Stimulated activated naive CD4-positive, alpha-beta T cell (primary cell): ENCODE measurements around the gene OR56A5.
"Not testable (repeated sequence)": the region's sequence is repeated elsewhere in the genome, so short reads cannot be mapped to it uniquely, and the experiment has no call there.

Experiments
- DNase-seq, 6 experiments: peaks; one replicate each; lab custom pipeline; 2025; lab: John Stamatoyannopoulos, UW

The OR56A5 gene, protein sequence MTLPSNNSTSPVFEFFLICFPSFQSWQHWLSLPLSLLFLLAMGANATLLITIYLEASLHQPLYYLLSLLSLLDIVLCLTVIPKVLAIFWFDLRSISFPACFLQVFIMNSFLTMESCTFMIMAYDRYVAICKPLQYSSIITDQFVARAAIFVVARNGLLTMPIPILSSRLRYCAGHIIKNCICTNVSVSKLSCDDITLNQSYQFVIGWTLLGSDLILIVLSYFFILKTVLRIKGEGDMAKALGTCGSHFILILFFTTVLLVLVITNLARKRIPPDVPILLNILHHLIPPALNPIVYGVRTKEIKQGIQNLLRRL

DNA sequence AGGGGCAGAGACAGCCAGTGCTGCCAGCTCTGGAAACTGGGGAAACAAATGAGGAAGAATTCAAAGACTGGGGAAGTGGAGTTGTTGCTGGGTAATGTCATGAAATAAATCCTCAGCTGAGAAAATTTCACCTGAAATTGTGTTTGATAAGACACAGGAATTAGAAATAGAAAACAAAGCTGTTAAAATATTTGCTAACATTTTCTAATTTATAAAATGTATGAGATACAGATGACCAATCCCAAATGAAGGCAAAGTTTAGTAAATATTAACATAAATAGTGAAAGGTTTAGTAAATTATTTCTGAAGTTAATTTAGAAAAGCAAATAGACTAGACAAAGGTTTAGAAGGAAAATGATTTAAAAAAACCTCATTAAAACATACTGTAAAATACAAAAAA lies at the start of gene OR56A5:
Gene OR56A5 (minus strand): TSS at position 101 of the 400 bp plus-strand sequence. CDS start 0 bp downstream, at position 101.
- no peak for DNase-seq

GRCh38 chr11:6013042-6013441 lies 44.7 kb upstream of the OR56A5 start:
- DNase-seq, result no peak

GRCh38 chr11:6012035-6012668 lies 43.9 kb upstream of the OR56A5 start:
- DNase-seq, result no peak

DNA sequence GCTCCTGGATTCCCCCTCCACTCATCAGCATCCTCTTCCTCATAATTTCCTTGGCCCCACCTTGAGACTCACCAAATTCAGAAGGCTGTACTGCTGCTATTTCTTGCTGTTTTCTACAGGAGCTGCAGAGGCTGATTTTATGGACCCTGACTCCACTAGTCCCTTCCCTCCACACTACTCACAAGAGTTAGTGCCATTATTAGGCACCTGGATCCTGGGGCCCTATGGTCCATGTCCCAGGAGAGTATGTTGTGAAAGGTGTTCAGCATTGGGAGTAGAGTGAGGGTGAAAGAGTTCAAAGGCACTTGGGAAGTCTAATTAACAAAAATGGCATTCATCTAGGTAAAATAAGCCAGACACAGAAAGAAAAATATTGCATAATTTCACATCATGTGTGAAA lies 38.6 kb upstream of the OR56A5 start, which contains the start of gene OR56A4:
Gene OR56A4 (minus strand): TSS at position 101 of the 400 bp plus-strand sequence. CDS start 3,954 bp downstream, outside the sequence.
- no peak for DNase-seq

- DNase-seq, result no peak
Measured at GRCh38 chr11:6006395-6006794, 38.1 kb upstream of the OR56A5 start.

DNA sequence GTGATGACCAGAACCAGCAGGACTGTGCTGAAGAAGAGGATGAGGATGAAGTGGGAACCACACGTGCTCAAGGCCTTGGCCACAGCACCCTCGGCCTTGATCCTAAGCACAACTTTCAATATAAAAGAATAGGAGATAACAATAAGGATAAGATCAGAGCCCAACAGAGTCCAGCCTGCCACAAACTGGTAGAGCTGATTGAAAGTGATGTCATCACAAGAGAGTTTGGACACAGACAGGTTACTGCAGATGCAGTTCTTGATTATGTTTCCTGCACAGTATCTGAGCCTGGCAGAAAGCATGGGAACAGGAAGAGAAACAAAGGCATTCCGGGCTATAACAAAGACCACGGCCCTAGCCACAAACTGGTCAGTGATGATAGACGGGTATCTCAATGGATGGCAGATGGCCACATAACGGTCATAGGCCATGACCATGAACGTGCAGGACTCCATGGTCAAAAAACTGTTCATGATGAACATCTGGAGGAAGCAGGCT lies 34.0 kb upstream of the OR56A5 start:
- DNase-seq, result no peak

DNA sequence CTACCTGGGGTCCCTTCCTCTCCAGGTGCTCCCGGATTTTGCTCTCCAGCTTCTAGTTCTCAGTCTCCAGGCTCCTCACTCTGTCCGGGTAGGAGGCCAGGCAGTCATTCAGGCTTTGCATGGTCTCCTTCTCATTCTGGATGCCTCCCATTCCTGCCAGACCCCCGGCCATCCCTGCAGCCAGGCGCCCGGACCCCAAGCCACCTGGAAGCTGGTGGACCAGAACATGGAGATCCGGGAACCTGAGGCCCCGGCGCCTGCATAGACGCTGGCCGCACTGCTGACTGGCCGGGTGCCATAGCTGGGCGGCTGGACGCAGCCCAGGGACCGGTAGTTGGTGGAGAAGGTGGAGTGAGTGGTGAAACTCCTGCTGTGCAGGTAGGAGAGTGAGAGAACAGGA lies 26.5 kb upstream of the OR56A5 start:
- no peak for DNase-seq

- no peak for DNase-seq
Measured at GRCh38 chr11:5992604-5993251, 24.4 kb upstream of the OR56A5 start.

DNA sequence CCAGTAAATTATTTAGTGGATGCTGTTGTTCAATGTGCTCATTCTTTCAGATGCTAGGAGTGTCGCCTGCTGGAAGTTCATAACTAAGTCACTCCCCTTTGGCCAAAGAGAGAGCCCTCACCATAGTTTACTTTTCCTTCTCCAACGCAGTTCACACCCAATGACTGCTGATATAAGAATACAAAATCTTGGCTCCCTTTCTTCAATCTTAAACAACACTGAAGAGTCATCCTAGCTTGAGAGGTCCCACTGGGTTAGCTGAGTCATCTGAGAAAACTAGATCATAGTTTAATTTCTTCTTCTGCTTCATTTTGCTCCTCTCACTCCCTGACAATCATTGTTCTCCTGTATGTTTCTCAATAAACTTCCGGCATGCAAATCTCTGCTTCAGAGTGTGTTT lies 23.9 kb upstream of the OR56A5 start:
- no peak for DNase-seq

GRCh38 chr11:5989203-5989602 lies 20.9 kb upstream of the OR56A5 start:
- DNase-seq, result no peak

GRCh38 chr11:5986885-5987284 lies 18.6 kb upstream of the OR56A5 start, which contains the start of gene OR52L1:
TSS of gene OR52L1 (minus strand) at chr11:5986985. CDS start at chr11:5986930, 55 bp downstream.
- no peak for DNase-seq

DNA sequence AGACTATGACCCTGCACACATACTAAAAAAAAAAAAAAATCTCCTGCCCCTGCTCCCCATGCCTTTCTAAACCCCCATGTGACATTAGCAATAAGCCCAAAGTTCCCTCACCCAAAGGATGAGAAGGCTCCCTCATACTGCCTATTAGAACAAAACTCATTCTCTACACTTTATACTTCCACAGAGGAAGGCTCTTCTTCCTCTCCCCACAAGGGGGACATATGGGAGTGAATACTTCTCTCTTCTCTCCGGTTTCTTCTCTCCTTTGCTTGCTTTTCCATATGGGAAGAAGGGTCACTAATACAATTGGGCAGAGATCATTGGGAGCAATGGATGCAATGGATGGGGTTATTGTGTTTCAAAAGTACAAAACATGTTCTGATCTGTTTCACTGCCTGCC lies 15.1 kb upstream of the OR56A5 start:
- DNase-seq, result no peak

DNA sequence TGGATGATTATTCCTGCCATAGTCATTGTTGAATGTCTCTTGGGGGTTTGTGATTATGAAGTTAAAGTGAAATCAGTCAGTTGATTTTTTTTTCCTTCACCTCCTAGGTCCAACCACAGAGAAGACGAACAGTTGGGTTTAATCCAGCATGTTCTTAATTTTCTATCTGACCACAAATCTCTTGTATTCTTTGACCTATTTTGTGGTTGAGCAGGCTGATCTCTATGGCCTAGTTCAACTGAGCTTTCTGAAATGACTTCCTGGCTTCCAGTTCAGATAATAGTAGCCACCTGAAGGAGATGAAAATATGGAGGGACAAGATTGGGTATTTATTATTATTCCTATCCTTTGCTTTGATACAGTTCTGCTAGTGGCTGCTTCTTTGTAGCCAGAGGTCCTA lies 5.2 kb upstream of the OR56A5 start:
- DNase-seq, result no peak

DNA sequence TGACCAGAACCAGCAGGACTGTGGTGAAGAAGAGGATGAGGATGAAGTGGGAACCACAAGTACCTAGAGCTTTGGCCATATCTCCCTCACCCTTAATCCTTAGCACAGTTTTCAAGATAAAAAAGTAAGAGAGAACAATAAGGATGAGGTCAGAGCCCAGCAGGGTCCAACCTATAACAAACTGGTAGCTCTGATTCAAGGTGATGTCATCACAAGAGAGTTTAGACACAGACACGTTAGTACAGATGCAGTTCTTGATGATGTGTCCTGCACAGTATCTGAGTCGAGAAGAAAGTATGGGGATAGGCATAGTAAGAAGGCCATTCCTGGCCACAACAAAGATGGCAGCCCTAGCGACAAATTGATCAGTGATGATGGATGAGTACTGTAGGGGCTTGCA lies 586 bp downstream of the OR56A5 start:
- DNase-seq, result no peak

- DNase-seq, result no peak
Measured at GRCh38 chr11:5966958-5967357, 1.3 kb downstream of the OR56A5 start.

- DNase-seq, result not testable (repeated sequence)
Measured at GRCh38 chr11:5960704-5961320, 7.5 kb downstream of the OR56A5 start.

- DNase-seq, result no peak
Measured at GRCh38 chr11:5955586-5955985, 12.7 kb downstream of the OR56A5 start.

GRCh38 chr11:5941951-5942350 lies 26.3 kb downstream of the OR56A5 start, which contains the start of gene OR56A3:
TSS of gene OR56A3 (plus strand) at chr11:5942251. CDS start at chr11:5947347, 5,096 bp downstream.
- DNase-seq, result no peak

DNA sequence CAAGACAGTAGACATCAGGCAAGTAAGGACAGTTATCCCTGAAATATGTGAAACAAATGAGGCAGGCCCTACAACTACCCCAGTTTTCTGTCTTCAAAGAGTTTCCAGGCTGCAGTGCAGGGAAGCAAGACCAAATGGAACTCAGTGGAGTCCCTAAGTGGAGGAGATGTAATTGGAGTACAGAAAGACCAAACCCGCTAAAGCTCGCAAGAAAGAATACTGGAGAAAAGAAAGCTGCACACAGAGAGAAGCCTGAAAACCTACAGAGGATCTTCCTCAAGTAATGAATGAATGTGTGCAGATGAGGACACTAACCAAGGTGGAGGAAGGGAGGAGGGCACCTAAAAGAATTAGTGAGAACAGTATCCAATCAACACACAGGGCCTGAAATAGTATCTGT lies 27.5 kb downstream of the OR56A5 start:
- no peak for DNase-seq

- no peak for DNase-seq
Measured at GRCh38 chr11:5938603-5938965, 29.7 kb downstream of the OR56A5 start.

- no peak for DNase-seq
Measured at GRCh38 chr11:5937868-5938602, 30.3 kb downstream of the OR56A5 start.

GRCh38 chr11:5933116-5933515 lies 35.2 kb downstream of the OR56A5 start:
- DNase-seq, result no peak
